Smooth muscle cell (in vitro differentiated cells): ENCODE measurements around the gene PKNOX1. TPM values are rescaled to one million over a fixed set of nuclear protein-coding genes. Genes with fewer than 3 reads are reported as not detected.
"Not testable (repeated sequence)": the region's sequence is repeated elsewhere in the genome, so short reads cannot be mapped to it uniquely, and the experiment has no call there.

Experiments used
- DNase-seq: peaks from one replicate; lab custom pipeline; 2025; ENCODE audit not compliant: unreplicated experiment; lab: John Stamatoyannopoulos, UW
- H2AFZ ChIP-seq: fragments of 200-600 bp; sonication (generic); 2 replicates; pipeline ENCODE4 v1.6.0; 2016; ENCODE audit warnings: antibody characterized with exemption, low read depth, mild to moderate bottlenecking
- H3F3A ChIP-seq: fragments of 200-600 bp; sonication (generic); 2 replicates; pipeline ENCODE4 v1.6.0; 2017; ENCODE audit warnings: antibody characterized with exemption, low read depth
- H3K27ac ChIP-seq: fragments of 200-600 bp; sonication (generic); 2 replicates; pipeline ENCODE4 v1.5.1; 2016; ENCODE audit warnings: low read depth, mild to moderate bottlenecking
- H3K27me3 ChIP-seq: fragments of 200-600 bp; sonication (generic); 2 replicates; pipeline ENCODE4 v1.6.1; 2016; ENCODE audit warnings: low read depth, mild to moderate bottlenecking
- H3K36me3 ChIP-seq: fragments of 200-600 bp; sonication (generic); 2 replicates; pipeline ENCODE4 v1.5.1; 2016; ENCODE audit warnings: low read depth
- H3K4me1 ChIP-seq: fragments of 200-600 bp; sonication (generic); 2 replicates; pipeline ENCODE4 v1.5.1; 2016; ENCODE audit warnings: low read depth
- H3K4me2 ChIP-seq: fragments of 200-600 bp; sonication (generic); 2 replicates; pipeline ENCODE4 v1.6.0; 2016; ENCODE audit warnings: mild to moderate bottlenecking
- H3K4me3 ChIP-seq: fragments of 200-600 bp; sonication (generic); 2 replicates; pipeline ENCODE4 v1.5.1; 2016; ENCODE audit warnings: mild to moderate bottlenecking
- H3K79me2 ChIP-seq: fragments of 200-600 bp; sonication (generic); 2 replicates; pipeline ENCODE4 v1.6.0; 2016; ENCODE audit warnings: low read depth, mild to moderate bottlenecking
- H3K9ac ChIP-seq: fragments of 200-600 bp; sonication (generic); 2 replicates; pipeline ENCODE4 v1.6.0; 2016; ENCODE audit warnings: low read depth
- H3K9me3 ChIP-seq: fragments of 200-600 bp; sonication (generic); replicated peaks from 2 replicates; pipeline ENCODE4 v1.5.1; 2016; ENCODE audit warnings: low read depth
- H4K20me1 ChIP-seq: fragments of 200-600 bp; sonication (generic); 2 replicates; pipeline ENCODE4 v1.6.0; 2016; ENCODE audit warnings: low read depth
- WGBS: methylation state at CpG from one replicate; pipeline ENCODE4 v1.1.7; 2016; ENCODE audit warnings: low lambda C conversion rate; 5-methylcytosine and 5-hydroxymethylcytosine counted together
- polyA plus RNA-seq: library from polyadenylated mRNA; unstranded; fragments of >200 nt; fragmentation: Nextera tagmentation; extraction: Ambion mirVana; gene quantifications from 2 replicates; pipeline ENCODE4 v1.2.1, GENCODE V29; 2016
- total RNA-seq: library from RNA; depleted of rRNA; stranded (reverse); fragments of >200 nt; gene quantifications from 2 replicates; pipeline ENCODE4 v1.2.3, GENCODE V29; 2014

PKNOX1 gene
- total and polyA plus RNA-seq, 2 experiments from 2014 or later, result 20.4 to 28.5 TPM

GRCh38 chr21:43065991-43066390 lies 91.6 kb downstream of the PKNOX1 start:
- H3K27ac ChIP-seq, H3F3A ChIP-seq, H3K9me3 ChIP-seq, H3K4me3 ChIP-seq, H3K4me1 ChIP-seq, H3K79me2 ChIP-seq, H2AFZ ChIP-seq, H3K4me2 ChIP-seq, H3K27me3 ChIP-seq, H3K36me3 ChIP-seq, H3K9ac ChIP-seq, DNase-seq, H4K20me1 ChIP-seq: not testable (repeated sequence)
- WGBS, result 98% methylated on average over 8 of the region's 30 CpGs

DNA sequence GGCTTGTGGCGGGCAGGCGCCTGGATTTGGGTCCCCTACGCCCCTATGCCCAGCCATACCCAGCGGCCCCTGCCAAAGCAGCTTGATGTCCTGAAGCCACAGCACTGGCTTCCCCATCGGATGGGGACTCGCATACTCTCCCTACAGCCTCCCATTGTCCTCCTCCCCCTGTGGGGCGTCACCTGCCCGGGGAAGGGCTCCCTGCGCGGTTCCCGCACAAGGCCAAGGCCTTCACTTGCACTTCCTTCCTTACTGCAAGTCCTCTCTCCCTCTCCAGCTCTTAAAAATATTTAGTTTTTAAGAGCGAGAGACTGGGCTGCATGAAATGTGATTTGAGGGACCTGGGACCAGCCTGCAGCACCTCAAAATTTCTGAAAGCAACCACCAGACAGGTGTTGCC lies 92.3 kb downstream of the PKNOX1 start:
- WGBS, result 100% methylated on average over 1 of the region's 12 CpGs

GRCh38 chr21:43068065-43068464 lies 93.7 kb downstream of the PKNOX1 start:
- not testable (repeated sequence) for H3K4me1 ChIP-seq, H3F3A ChIP-seq, DNase-seq, H3K36me3 ChIP-seq, H3K9me3 ChIP-seq, H3K79me2 ChIP-seq, H3K27me3 ChIP-seq, H3K9ac ChIP-seq, H3K27ac ChIP-seq, H4K20me1 ChIP-seq, H3K4me3 ChIP-seq, H2AFZ ChIP-seq, H3K4me2 ChIP-seq
- WGBS, result no CpG with 5 or more reads among the region's 12 CpGs

More for the DNA sequence above, 92.3 kb downstream of the PKNOX1 start:
- H3K27me3 ChIP-seq, H3K4me3 ChIP-seq, H3K36me3 ChIP-seq, H3K4me1 ChIP-seq, DNase-seq, H2AFZ ChIP-seq, H3K27ac ChIP-seq, H3K4me2 ChIP-seq, H3K9ac ChIP-seq, H4K20me1 ChIP-seq, H3K9me3 ChIP-seq, H3K79me2 ChIP-seq, H3F3A ChIP-seq: not testable (repeated sequence)

DNA sequence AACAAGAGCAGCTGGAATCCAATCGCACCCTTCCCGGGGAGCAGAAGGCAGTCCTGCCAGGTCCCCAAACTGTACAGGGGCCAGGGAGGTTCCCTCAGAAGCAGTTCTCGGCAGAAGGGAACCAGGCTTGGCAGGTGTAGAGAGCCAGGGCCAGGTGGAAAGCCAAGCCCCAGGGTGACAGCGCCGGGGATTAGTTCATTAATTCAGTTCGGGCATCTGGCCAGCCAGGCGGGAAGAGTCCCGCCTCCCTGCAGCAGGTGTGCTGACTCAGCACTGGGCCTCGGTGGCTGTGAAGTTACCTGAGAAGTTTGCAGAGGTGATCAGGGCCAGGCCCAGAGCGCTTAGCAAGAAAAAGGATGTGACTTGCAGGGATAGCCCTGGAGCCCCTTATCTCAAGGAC lies 95.3 kb downstream of the PKNOX1 start:
- WGBS, result no CpG with 5 or more reads among the region's 10 CpGs
- H3K79me2 ChIP-seq, H3F3A ChIP-seq, H3K4me3 ChIP-seq, DNase-seq, H3K36me3 ChIP-seq, H3K9me3 ChIP-seq, H2AFZ ChIP-seq, H3K27ac ChIP-seq, H3K27me3 ChIP-seq, H3K4me2 ChIP-seq, H3K4me1 ChIP-seq, H4K20me1 ChIP-seq, H3K9ac ChIP-seq: not testable (repeated sequence)

DNA sequence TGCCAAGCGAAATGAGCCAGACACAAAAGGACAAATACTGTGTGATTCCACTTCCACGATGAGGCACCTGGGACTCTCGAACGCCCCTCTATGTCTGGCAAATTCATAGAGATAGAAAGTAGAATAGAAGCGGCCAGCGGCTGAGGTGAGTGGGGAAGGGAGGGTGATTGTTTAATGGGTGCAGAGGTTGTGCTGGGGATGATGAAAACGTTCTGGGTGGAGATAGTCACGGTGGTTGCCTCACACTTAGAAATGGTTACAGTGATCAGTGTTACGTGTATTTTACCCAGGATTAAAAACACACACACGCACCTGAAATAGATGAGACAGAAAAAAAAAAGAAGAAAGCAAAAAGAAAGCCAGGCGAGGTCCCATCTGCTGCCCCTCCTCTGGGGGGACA lies 98.4 kb downstream of the PKNOX1 start:
- not testable (repeated sequence) for H3K27ac ChIP-seq, H3K4me1 ChIP-seq, H3K27me3 ChIP-seq, H3K9ac ChIP-seq, DNase-seq, H3F3A ChIP-seq, H3K9me3 ChIP-seq, H3K36me3 ChIP-seq, H2AFZ ChIP-seq, H4K20me1 ChIP-seq, H3K79me2 ChIP-seq, H3K4me3 ChIP-seq, H3K4me2 ChIP-seq
- no CpG with 5 or more reads among the region's 11 CpGs for WGBS

DNA sequence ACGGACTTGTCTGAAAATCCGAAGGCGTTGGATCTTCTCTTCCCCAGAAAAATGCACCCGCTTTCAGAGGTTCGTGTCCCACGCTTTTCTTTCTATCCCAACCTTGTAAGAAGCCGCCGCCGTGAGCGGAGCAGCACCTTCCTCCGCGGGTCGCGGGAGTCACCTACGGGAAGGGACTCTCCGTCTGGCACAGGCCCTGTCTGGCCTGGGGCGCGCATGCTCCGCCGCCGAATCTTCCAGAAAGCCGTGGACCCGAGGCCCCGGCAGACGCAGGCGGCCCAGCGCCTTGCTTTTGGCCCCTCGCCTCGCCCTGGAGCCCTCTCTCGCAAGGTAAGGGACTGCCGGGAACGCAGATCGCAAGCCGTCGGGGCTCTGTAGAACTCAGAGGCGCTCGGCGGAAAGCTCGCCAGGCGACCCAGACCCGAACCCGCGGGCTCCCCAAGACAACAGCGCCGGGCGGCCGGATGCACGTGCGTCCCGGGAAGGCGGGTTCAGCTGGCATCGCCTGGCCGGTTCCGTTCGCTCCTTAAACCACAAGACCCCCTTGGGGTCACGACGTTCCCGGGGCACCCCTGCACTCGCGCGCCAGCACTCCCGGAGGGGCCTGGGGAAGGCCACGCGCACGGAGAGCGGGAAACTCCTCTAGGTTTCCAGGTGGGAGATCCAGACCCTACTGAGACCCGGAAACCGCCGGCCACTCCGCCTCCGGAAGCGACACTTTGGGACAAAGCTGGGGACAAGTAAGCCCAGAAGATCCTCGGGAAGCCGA lies 100.2 kb downstream of the PKNOX1 start:
- not testable (repeated sequence) for H2AFZ ChIP-seq, H3K36me3 ChIP-seq, H3K79me2 ChIP-seq, DNase-seq, H3K4me2 ChIP-seq, H3F3A ChIP-seq, H3K27me3 ChIP-seq, H3K9ac ChIP-seq, H4K20me1 ChIP-seq, H3K27ac ChIP-seq, H3K9me3 ChIP-seq, H3K4me3 ChIP-seq, H3K4me1 ChIP-seq
- no CpG with 5 or more reads among the region's 74 CpGs for WGBS

DNA sequence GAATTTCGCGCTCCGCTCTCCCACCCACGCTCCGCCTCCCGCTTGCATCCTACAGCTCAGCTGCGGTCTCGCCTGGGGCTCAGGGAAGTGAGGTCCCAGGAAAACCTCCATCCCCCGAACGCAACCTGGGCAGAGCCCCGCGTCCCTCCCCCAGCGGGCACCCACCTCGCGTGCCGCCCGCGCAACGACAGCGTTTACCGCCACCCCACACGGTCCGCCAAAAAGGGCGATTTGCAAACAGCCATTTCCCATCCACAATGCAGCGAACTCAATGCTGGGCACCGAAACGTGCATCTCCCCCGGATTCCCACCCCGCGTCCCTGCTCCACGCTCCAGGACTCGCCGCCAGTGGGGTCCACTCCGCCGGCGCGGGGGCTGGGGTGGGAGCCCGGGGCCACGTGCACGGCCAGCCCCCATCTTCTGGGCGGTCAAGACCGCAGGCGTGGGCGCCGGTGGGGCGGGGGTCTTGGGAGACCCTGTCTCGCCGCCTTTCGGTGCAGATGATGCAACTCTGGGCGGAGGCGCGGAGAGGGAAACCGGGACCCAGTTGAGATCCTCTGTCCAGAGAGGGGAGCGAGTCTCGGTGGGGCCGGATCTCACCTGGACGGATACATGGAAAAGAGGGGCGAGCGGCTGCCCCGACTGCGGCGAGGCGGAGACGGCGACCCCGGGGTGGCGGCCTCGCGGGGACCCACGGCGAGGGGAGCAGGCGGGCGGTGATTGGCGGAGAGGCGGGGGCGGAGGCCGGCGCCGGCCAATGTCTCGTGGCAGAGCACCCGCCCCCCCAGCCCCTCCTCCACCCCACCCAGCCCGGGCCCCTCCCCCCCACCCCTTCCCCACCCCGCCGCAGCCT lies 101.0 kb downstream of the PKNOX1 start, which contains the start of gene CBS:
Gene CBS, minus strand, starts transcription at position 666 of the 853 bp plus-strand sequence. CDS start 3,642 bp downstream, outside the sequence.
- not testable (repeated sequence) for H3K4me2 ChIP-seq, H3K27me3 ChIP-seq, H2AFZ ChIP-seq, DNase-seq, H3K4me1 ChIP-seq, H3K27ac ChIP-seq, H3K79me2 ChIP-seq, H3K9ac ChIP-seq, H3F3A ChIP-seq, H4K20me1 ChIP-seq, H3K4me3 ChIP-seq, H3K9me3 ChIP-seq, H3K36me3 ChIP-seq
- WGBS, result no CpG with 5 or more reads among the region's 84 CpGs

GRCh38 chr21:43076023-43076637 lies 101.8 kb downstream of the PKNOX1 start:
- H3F3A ChIP-seq, H2AFZ ChIP-seq, H3K36me3 ChIP-seq, H3K27ac ChIP-seq, H3K9ac ChIP-seq, H3K4me1 ChIP-seq, H3K27me3 ChIP-seq, H3K9me3 ChIP-seq, H3K79me2 ChIP-seq, DNase-seq, H4K20me1 ChIP-seq, H3K4me2 ChIP-seq, H3K4me3 ChIP-seq: not testable (repeated sequence)
- no CpG with 5 or more reads among the region's 77 CpGs for WGBS
